HL-60 (cell line): ENCODE results near the gene DCAKD.

Experiments used
- CTCF ChIP-seq: IDR thresholded peaks from one replicate; pipeline ENCODE4 v1.5.1; 2011; ENCODE audit warnings: low read length, control low read depth, inconsistent platforms; ENCODE audit not compliant: insufficient read depth
- GABPA ChIP-seq: IDR thresholded peaks from 2 replicates; pipeline ENCODE4 v1.6.1; 2012; ENCODE audit warnings: low read depth
- POLR2AphosphoS5 ChIP-seq: IDR thresholded peaks from 2 replicates; pipeline ENCODE4 v1.6.1; 2012; ENCODE audit warnings: low read depth
- REST ChIP-seq: IDR thresholded peaks from 2 replicates; pipeline ENCODE4 v1.6.1; 2012; ENCODE audit warnings: low read depth; ENCODE audit not compliant: insufficient replicate concordance
- SPI1 ChIP-seq: IDR thresholded peaks from 2 replicates; pipeline ENCODE4 v1.6.1; 2012; ENCODE audit warnings: low read depth, mild to moderate bottlenecking, borderline replicate concordance

- TF ChIP-seq CTCF (no peak), POLR2AphosphoS5 (no peak), REST (no peak), SPI1 (no peak), GABPA (no peak)
Observed at GRCh38 chr17:45035848-45036247, 15.6 kb downstream of the DCAKD start.
